SK-N-SH treated with all-trans-retinoic acid at 6 μM for 48 hours (cell line): ENCODE results near the gene AADACL4.
"Not testable (repeated sequence)": the region's sequence is repeated elsewhere in the genome, so short reads cannot be mapped to it uniquely, and the experiment has no call there.

Experiments
- ATAC-seq: fragments of 200-7000 bp; cut with Tn5 transposase; 3 replicates; pipeline ENCODE4 v1.9.1; 2020; ENCODE audit warnings: mild to moderate bottlenecking, moderate library complexity
- ARNTL ChIP-seq: fragments of 450-650 bp; formaldehyde crosslinking; IDR thresholded peaks from 2 replicates; pipeline ENCODE4 v1.5.0; 2020; ENCODE audit warnings: low read depth, mild to moderate bottlenecking, moderate library complexity, borderline replicate concordance
- CREB5 ChIP-seq: fragments of 250-450 bp; sonication (Bioruptor Pico); IDR thresholded peaks from 2 replicates; pipeline ENCODE4 v1.5.1; 2020; ENCODE audit warnings: low read depth, mild to moderate bottlenecking, moderate library complexity
- CSDC2 ChIP-seq: fragments of 250-450 bp; sonication (Bioruptor Pico); IDR thresholded peaks from 2 replicates; pipeline ENCODE4 v1.5.0; 2020; ENCODE audit warnings: mild to moderate bottlenecking, moderate library complexity
- CSRNP3 ChIP-seq: fragments of 250-450 bp; sonication (Bioruptor Pico); IDR thresholded peaks from 2 replicates; pipeline ENCODE4 v1.5.1; 2021; ENCODE audit warnings: mild to moderate bottlenecking, moderate library complexity
- ESRRG ChIP-seq: fragments of 250-450 bp; sonication (Bioruptor Pico); IDR thresholded peaks from 2 replicates; pipeline ENCODE4 v1.6.1; 2021; ENCODE audit warnings: mild to moderate bottlenecking
- GLIS3 ChIP-seq: fragments of 250-450 bp; sonication (Bioruptor Pico); IDR thresholded peaks from 2 replicates; pipeline ENCODE4 v1.5.0; 2020; ENCODE audit warnings: mild to moderate bottlenecking, moderate library complexity
- ISL1 ChIP-seq: fragments of 250-450 bp; sonication (Bioruptor Pico); IDR thresholded peaks from 2 replicates; pipeline ENCODE4 v2.1.2; 2022; ENCODE audit warnings: mild to moderate bottlenecking, moderate library complexity
- OSR1 ChIP-seq: fragments of 250-450 bp; sonication (Bioruptor Pico); IDR thresholded peaks from 2 replicates; pipeline ENCODE4 v1.8.0; 2022; ENCODE audit warnings: moderate library complexity, mild to moderate bottlenecking, inconsistent platforms
- PATZ1 ChIP-seq: fragments of 250-450 bp; sonication (Bioruptor Pico); IDR thresholded peaks from 2 replicates; pipeline ENCODE4 v1.8.0; 2020; ENCODE audit warnings: mild to moderate bottlenecking, moderate library complexity, borderline replicate concordance
- POU6F1 ChIP-seq: fragments of 250-450 bp; sonication (Bioruptor Pico); IDR thresholded peaks from 2 replicates; pipeline ENCODE4 v1.8.0; 2021; ENCODE audit warnings: low read depth, mild to moderate bottlenecking, moderate library complexity, borderline replicate concordance
- RARB ChIP-seq: fragments of 250-450 bp; sonication (Bioruptor Pico); IDR thresholded peaks from 2 replicates; pipeline ENCODE4 v1.8.0; 2021; ENCODE audit warnings: mild to moderate bottlenecking, moderate library complexity
- SNAI2 ChIP-seq: fragments of 250-450 bp; sonication (Bioruptor Pico); IDR thresholded peaks from 2 replicates; pipeline ENCODE4 v1.5.0; 2020; ENCODE audit warnings: mild to moderate bottlenecking, moderate library complexity
- TCF4 ChIP-seq: fragments of 250-450 bp; sonication (Bioruptor Pico); IDR thresholded peaks from 2 replicates; pipeline ENCODE4 v1.8.0; 2021; ENCODE audit warnings: mild to moderate bottlenecking, moderate library complexity, borderline replicate concordance
- TOX ChIP-seq: fragments of 250-450 bp; sonication (Bioruptor Pico); IDR thresholded peaks from 2 replicates; pipeline ENCODE4 v1.8.0; 2021; ENCODE audit warnings: mild to moderate bottlenecking, moderate library complexity, borderline replicate concordance
- TSHZ2 ChIP-seq: fragments of 250-450 bp; sonication (Bioruptor Pico); IDR thresholded peaks from 2 replicates; pipeline ENCODE4 v1.5.0; 2020; ENCODE audit warnings: mild to moderate bottlenecking, moderate library complexity
- ZC3H10 ChIP-seq: fragments of 250-450 bp; sonication (Bioruptor Pico); IDR thresholded peaks from 2 replicates; pipeline ENCODE4 v1.5.1; 2021; ENCODE audit warnings: mild to moderate bottlenecking, moderate library complexity
- ZFP3 ChIP-seq: fragments of 250-450 bp; sonication (Bioruptor Pico); IDR thresholded peaks from 2 replicates; pipeline ENCODE4 v1.5.0; 2020; ENCODE audit warnings: mild to moderate bottlenecking, moderate library complexity
- ZFP30 ChIP-seq: fragments of 450-650 bp; formaldehyde crosslinking; IDR thresholded peaks from 2 replicates; pipeline ENCODE4 v1.5.0; 2022; ENCODE audit warnings: mild to moderate bottlenecking, moderate library complexity
- ZNF565 ChIP-seq: fragments of 450-650 bp; formaldehyde crosslinking; conservative IDR thresholded peaks from 2 replicates; pipeline ENCODE4 v1.5.0; 2020; ENCODE audit warnings: low read depth, mild to moderate bottlenecking, moderate library complexity
- ZNF70 ChIP-seq: fragments of 450-650 bp; formaldehyde crosslinking; IDR thresholded peaks from 2 replicates; pipeline ENCODE4 v1.5.0; 2020; ENCODE audit warnings: mild to moderate bottlenecking, moderate library complexity
- ZNF8 ChIP-seq: fragments of 450-650 bp; formaldehyde crosslinking; IDR thresholded peaks from 2 replicates; pipeline ENCODE4 v1.5.0; 2020; ENCODE audit warnings: mild to moderate bottlenecking, moderate library complexity

The AADACL4 gene

GRCh38 chr1:12666141-12666735 lies 22.4 kb downstream of the AADACL4 start:
- no peak for ATAC-seq
- TF ChIP-seq TSHZ2 (CRISPR knock-in tag) (no peak), CSRNP3 (CRISPR knock-in tag) (no peak), ESRRG (no peak), ZFP30 (no peak), TCF4 (CRISPR knock-in tag) (no peak), ZNF8 (CRISPR knock-in tag) (no peak), RARB (CRISPR knock-in tag) (no peak), ZNF565 (no peak), ZNF70 (CRISPR knock-in tag) (no peak), OSR1 (CRISPR knock-in tag) (no peak), SNAI2 (CRISPR knock-in tag) (no peak), PATZ1 (CRISPR knock-in tag) (no peak), ISL1 (no peak), CREB5 (CRISPR knock-in tag) (no peak), CSDC2 (CRISPR knock-in tag) (no peak)

GRCh38 chr1:12669529-12670068 lies 25.7 kb downstream of the AADACL4 start:
- no peak for ATAC-seq
- TF ChIP-seq POU6F1 (no peak), ARNTL (CRISPR knock-in tag) (no peak), TCF4 (CRISPR knock-in tag) (no peak)

GRCh38 chr1:12674358-12674757 lies 30.5 kb downstream of the AADACL4 start:
- no peak for ATAC-seq
- TF ChIP-seq ZC3H10 (CRISPR knock-in tag): no peak

GRCh38 chr1:12676122-12676521 lies 32.2 kb downstream of the AADACL4 start:
- ATAC-seq: not testable (repeated sequence)

GRCh38 chr1:12677565-12677964 lies 33.7 kb downstream of the AADACL4 start:
- TF ChIP-seq GLIS3 (no peak), TOX (no peak), ZFP3 (CRISPR knock-in tag) (no peak), CSDC2 (CRISPR knock-in tag) (no peak), OSR1 (CRISPR knock-in tag) (no peak)
- ATAC-seq: no peak
